PC-9 (cell line): ENCODE data around the gene AP2A1. TPM values are rescaled to one million over a fixed set of nuclear protein-coding genes. Genes with fewer than 3 reads are reported as not detected.

Experiments
- BruUV-seq: library from RNA; stranded (reverse); fragments of 400-500 nt; replicated peaks from 2 replicates; lab custom pipeline; 2021; lab: Mats Ljungman, UMichigan
- CTCF ChIA-PET: fragments of 300-600 bp; sonication (Branson Sonifier 250); formaldehyde crosslinking; loops from one replicate; lab custom pipeline; 2022; ENCODE audit warnings: antibody characterized with exemption; lab: Charles Lee
- POLR2A ChIA-PET: fragments of 300-600 bp; sonication (Branson Sonifier 250); formaldehyde crosslinking; loops from one replicate; lab custom pipeline; 2022; ENCODE audit warnings: antibody characterized with exemption; ENCODE audit not compliant: unreplicated experiment; lab: Charles Lee
- DNase-seq, 2 experiments: peaks; one replicate each; pipeline versions ENCODE4 v3.0.0 to v3.0.0-alpha.2; 2015 to 2022; ENCODE audit warnings: mixed read lengths in 1 of 2
- H2AFZ ChIP-seq: fragments of 200-600 bp; sonication (generic); 2 replicates; pipeline ENCODE4 v1.8.1; 2017; ENCODE audit warnings: antibody characterized with exemption
- H3F3A ChIP-seq: fragments of 200-600 bp; sonication (generic); 2 replicates; pipeline ENCODE4 v1.8.1; 2017; ENCODE audit warnings: antibody characterized with exemption, mild to moderate bottlenecking, low read depth; ENCODE audit not compliant: insufficient read depth
- H3K27ac ChIP-seq: fragments of 200-600 bp; sonication (generic); 2 replicates; pipeline ENCODE4 v1.6.1; 2016; ENCODE audit warnings: mixed run types
- H3K27me3 ChIP-seq: fragments of 200-600 bp; sonication (generic); 2 replicates; pipeline ENCODE4 v1.6.1; 2016; ENCODE audit warnings: low read depth, mixed run types; ENCODE audit not compliant: insufficient read depth
- H3K36me3 ChIP-seq: fragments of 200-600 bp; sonication (generic); 2 replicates; pipeline ENCODE4 v1.6.1; 2016; ENCODE audit warnings: low read depth, mixed run types
- H3K4me1 ChIP-seq: fragments of 200-600 bp; sonication (generic); replicated peaks from 2 replicates; pipeline ENCODE4 v1.6.1; 2016; ENCODE audit warnings: mixed run types; ENCODE audit not compliant: insufficient read depth
- H3K4me2 ChIP-seq: fragments of 200-600 bp; sonication (generic); 2 replicates; pipeline ENCODE4 v1.6.1; 2017; ENCODE audit warnings: mixed run types
- H3K4me3 ChIP-seq: fragments of 200-600 bp; sonication (generic); 2 replicates; pipeline ENCODE4 v1.6.1; 2016; ENCODE audit warnings: mixed run types
- H3K79me2 ChIP-seq: fragments of 200-600 bp; sonication (generic); 2 replicates; pipeline ENCODE4 v1.6.1; 2017; ENCODE audit warnings: low read depth, mixed run types
- H3K9me2 ChIP-seq: fragments of 200-600 bp; sonication (generic); 2 replicates; pipeline ENCODE4 v1.8.1; 2017; ENCODE audit warnings: mild to moderate bottlenecking; ENCODE audit not compliant: insufficient read depth
- H3K9me3 ChIP-seq: fragments of 200-600 bp; sonication (generic); 2 replicates; pipeline ENCODE4 v1.8.1; 2016; ENCODE audit warnings: low read depth; ENCODE audit not compliant: insufficient read depth
- H4K20me1 ChIP-seq: fragments of 200-600 bp; sonication (generic); 2 replicates; pipeline ENCODE4 v1.8.1; 2017; ENCODE audit not compliant: insufficient read depth
- CTCF ChIP-seq: fragments of 200-600 bp; sonication (generic); conservative IDR thresholded peaks from 2 replicates; pipeline ENCODE4 v1.6.1; 2017; ENCODE audit warnings: mixed run types, antibody characterized with exemption, mild to moderate bottlenecking, moderate library complexity
- EZH2 ChIP-seq: fragments of 200-600 bp; sonication (generic); IDR thresholded peaks from 2 replicates; pipeline ENCODE4 v1.8.0; 2017; ENCODE audit warnings: antibody characterized with exemption, low read depth
- intact Hi-C: fragments of 100-400 bp; cut with micrococcal nuclease; formaldehyde crosslinking; loops from one replicate; pipeline ENCODE4 v1.10.0; 2022; ENCODE audit not compliant: unreplicated experiment
- total RNA-seq: library from RNA; stranded (reverse); gene quantifications from 2 replicates; pipeline ENCODE4 v1.2.3, GENCODE V29; 2021

Gene AP2A1
- total RNA-seq, 1 experiment from 2014 or later, result 91.8 TPM

GRCh38 chr19:49835562-49835961 is 68.8 kb downstream of the AP2A1 start:
- Histone ChIP-seq H2AFZ (no peak overlapping the region), H3K9me3 (no peaks in the 10 kb centered on the region), H4K20me1 (peaks cover 12% of the 10 kb centered on the region; the same call in 1 of the 2 replicates), H3K4me1 (no peaks in the 10 kb centered on the region), H3K27me3 (no peaks in the 10 kb centered on the region), H3F3A (peaks cover 5% of the 10 kb centered on the region), H3K4me3 (no peak overlapping the region), H3K9me2 (no peaks in the 10 kb centered on the region), H3K27ac (no peak overlapping the region), H3K36me3 (peaks cover 17% of the 10 kb centered on the region), H3K79me2 (no peaks in the 10 kb centered on the region), H3K4me2 (no peak overlapping the region)
- intact Hi-C loops, result no loop called here
- DNase-seq, result no peak
- TF ChIP-seq EZH2, result no peak
- no peak for TF ChIP-seq CTCF
- ChIA-PET CTCF (no interaction called here), POLR2A (no interaction called here)
- no TSS peak for BruUV-seq

DNA sequence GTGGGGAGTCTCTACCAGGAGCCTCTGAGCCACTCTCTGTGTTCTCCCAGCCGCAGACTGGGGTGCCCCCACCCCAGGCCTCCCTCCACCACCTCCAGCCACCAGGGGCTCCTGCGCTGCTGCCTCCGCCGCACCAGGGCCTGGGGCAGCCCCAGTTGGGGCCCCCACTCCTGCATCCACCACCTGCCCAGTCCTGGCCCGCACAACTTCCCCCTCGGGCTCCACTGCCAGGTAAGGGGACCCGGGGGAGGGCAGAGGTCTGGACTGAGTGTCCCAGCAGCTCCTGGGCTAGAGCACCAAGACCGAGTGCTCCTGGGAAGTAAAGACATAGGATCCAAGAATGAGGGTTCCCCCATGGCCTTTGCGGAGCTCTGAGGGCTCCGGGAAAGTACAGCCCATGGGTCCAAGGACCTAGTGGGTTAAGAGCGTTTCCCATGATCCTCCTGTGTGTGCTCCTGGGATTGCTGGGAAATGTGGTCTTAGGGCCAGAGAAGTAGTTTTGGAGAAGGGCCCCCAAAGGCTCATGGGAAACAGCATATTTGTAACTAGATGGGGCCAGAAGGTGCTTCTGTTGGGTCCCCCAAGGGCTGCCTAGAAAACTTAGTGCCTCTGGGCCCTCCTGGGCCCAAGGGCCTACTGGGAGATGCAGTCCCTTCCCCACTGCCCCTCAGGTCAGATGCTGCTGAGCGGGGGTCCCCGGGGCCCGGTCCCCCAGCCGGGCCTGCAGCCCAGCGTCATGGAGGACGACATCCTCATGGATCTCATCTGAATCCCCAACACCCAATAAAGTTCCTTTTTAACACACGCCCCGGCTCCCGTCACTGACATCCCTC is 69.6 kb downstream of the AP2A1 start:
- Histone ChIP-seq H3K4me3 (no peak overlapping the region), H3K79me2 (no peaks in the 10 kb centered on the region), H3K9me3 (no peaks in the 10 kb centered on the region), H3K9me2 (no peaks in the 10 kb centered on the region), H3K4me1 (no peaks in the 10 kb centered on the region), H3K27ac (no peak overlapping the region), H4K20me1 (peaks cover 8% of the 10 kb centered on the region; the same call in 1 of the 2 replicates), H3K36me3 (peaks cover 19% of the 10 kb centered on the region), H3F3A (peaks cover 9% of the 10 kb centered on the region), H3K4me2 (no peak overlapping the region), H2AFZ (no peak overlapping the region), H3K27me3 (no peaks in the 10 kb centered on the region)
- ChIA-PET POLR2A (no interaction called here), CTCF (no interaction called here)
- DNase-seq, result no peak
- no TSS peak for BruUV-seq
- TF ChIP-seq CTCF, result no peak
- TF ChIP-seq EZH2, result no peak
- intact Hi-C loops, result no loop called here

DNA sequence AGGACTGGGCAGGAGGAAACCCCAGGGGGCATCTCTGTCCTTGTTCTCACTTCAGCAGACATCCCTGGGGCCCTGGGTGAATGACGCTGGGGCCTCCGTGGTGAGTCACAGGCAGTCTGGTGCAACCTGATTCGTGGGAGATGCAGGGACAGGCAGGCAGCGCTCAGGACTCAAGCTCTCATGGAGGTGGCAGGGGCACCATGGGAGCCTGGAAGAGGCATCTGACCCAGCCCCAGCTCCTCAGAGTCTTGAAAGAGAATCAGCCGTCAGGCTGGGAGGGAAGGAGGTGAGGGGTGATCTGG is 70.2 kb downstream of the AP2A1 start:
- POLR2A ChIA-PET, result no interaction called here

More for the DNA sequence above, 70.2 kb downstream of the AP2A1 start:
- Histone ChIP-seq H3K4me2 (no peak overlapping the region), H4K20me1 (peaks cover 8% of the 10 kb centered on the region; the same call in 1 of the 2 replicates), H3K27ac (no peak overlapping the region), H3K4me3 (no peak overlapping the region), H3F3A (peaks cover 12% of the 10 kb centered on the region), H2AFZ (no peak overlapping the region), H3K79me2 (no peaks in the 10 kb centered on the region), H3K9me3 (no peaks in the 10 kb centered on the region), H3K27me3 (no peaks in the 10 kb centered on the region), H3K36me3 (peaks cover 19% of the 10 kb centered on the region), H3K9me2 (no peaks in the 10 kb centered on the region), H3K4me1 (no peaks in the 10 kb centered on the region)
- BruUV-seq, result no TSS peak
- DNase-seq, result no peak
- CTCF ChIA-PET, result no interaction called here
- TF ChIP-seq CTCF (no peak), EZH2 (no peak)
- intact Hi-C loops, result no loop called here
